Right lobe of liver (tissue), 6 donors: ENCODE results near the gene SUPT4H1. TPM values are rescaled to one million over a fixed set of nuclear protein-coding genes. Genes with fewer than 3 reads are reported as not detected.

Experiments used
- ATAC-seq, 4 donors: fragments of 200-7000 bp; cut with Tn5 transposase; one replicate each; pipeline ENCODE4 v1.9.1; 2020; ENCODE audit warnings: mild to moderate bottlenecking in 4 of 4, moderate library complexity in 4 of 4
- DNase-seq, 3 donors: peaks; one replicate each; pipeline ENCODE4 v3.0.0-alpha.2; 2020
- H3K27ac ChIP-seq, 3 donors: fragments of 200-600 bp; one replicate each; pipeline ENCODE4 v1.8.0; 2022
- H3K27me3 ChIP-seq, 2 donors: fragments of 200-600 bp; one replicate each; pipeline ENCODE4 v1.8.0; 2022
- H3K36me3 ChIP-seq, 4 donors: fragments of 200-600 bp; sonication (generic) in 1 of 4; one replicate each; pipeline versions ENCODE4 v1.5.1 to v1.8.0; 2017 to 2022; ENCODE audit warnings: control low read depth in 1 of 4
- H3K4me1 ChIP-seq, 4 donors: fragments of 200-600 bp; sonication (generic) in 1 of 4; one replicate each; pipeline versions ENCODE4 v1.5.1 to v1.8.0; 2017 to 2022; ENCODE audit warnings: control low read depth in 1 of 4
- H3K4me3 ChIP-seq, 3 donors: fragments of 200-600 bp; one replicate each; pipeline ENCODE4 v1.8.0; 2022
- H3K9me3 ChIP-seq, 4 donors: fragments of 200-600 bp; sonication (generic) in 1 of 4; one replicate each; pipeline versions ENCODE4 v1.5.1 to v1.8.0; 2017 to 2022; ENCODE audit warnings: control low read depth in 1 of 4
- POLR2A ChIP-seq: fragments of 450-650 bp; IDR thresholded peaks from one replicate; pipeline ENCODE4 v1.6.1; 2017; ENCODE audit warnings: antibody characterized with exemption, mild to moderate bottlenecking
- WGBS: methylation state at CpG from one replicate; pipeline ENCODE4 v1.1.6; 2018; ENCODE audit warnings: low coverage, low lambda C conversion rate; ENCODE audit not compliant: insufficient coverage; ENCODE audit errors: missing lambda C conversion rate; 5-methylcytosine and 5-hydroxymethylcytosine counted together
- intact Hi-C, 2 donors: fragments of 100-400 bp; cut with DNase I; formaldehyde crosslinking; loops; one replicate each; pipeline versions ENCODE4 v1.11.2 to v1.14.1; 2022
- long read RNA-seq: library from polyadenylated mRNA; unstranded; transcript quantifications from one replicate; pipeline ENCODE4 v2.0.0, GENCODE V29; 2019
- total RNA-seq, 6 experiments: library from RNA; depleted of rRNA in 2 of 6; stranded (reverse); fragments of >200 nt in 2 of 6; fragmentation: NEBNext Ultra II Directional in 3 of 6; extraction: Animal tissue kit (Norgen Biotek cat#: 25700) in 3 of 6; gene quantifications; one replicate each; pipeline versions ENCODE4 v1.1.0 to v1.2.4, GENCODE V29; 2016 to 2023
- TF ChIP-seq, protein P1 (sequence below), 4 donors: fragments of 200-600 bp in 3 of 4; fragments of 450-650 bp in 1 of 4; IDR thresholded peaks; one replicate each; pipeline versions ENCODE4 v1.5.1 to v1.8.0; 2016 to 2022; ENCODE audit warnings: antibody characterized with exemption in 4 of 4, mild to moderate bottlenecking in 2 of 4
- donor health status: DM: no; HTN: yes; CAD: no.
- donor health status: DM: no; HTN: no; CAD: no.
- donor health status: DM: no; HTN: no; CAD: no.
- donor health status: DM: no; HTN: yes; CAD: no.
- donor health status: DM: no; HTN: yes; CAD: no.

Gene SUPT4H1
- 10 to 100 TPM; 24.8 to 50.9 (median 37.0) TPM for total RNA-seq
- long read RNA-seq, partial matches to known transcripts = 0 of 2 reads
- long read RNA-seq, other reads (novel, unspliced or antisense) = 0 of 2 reads

DNA sequence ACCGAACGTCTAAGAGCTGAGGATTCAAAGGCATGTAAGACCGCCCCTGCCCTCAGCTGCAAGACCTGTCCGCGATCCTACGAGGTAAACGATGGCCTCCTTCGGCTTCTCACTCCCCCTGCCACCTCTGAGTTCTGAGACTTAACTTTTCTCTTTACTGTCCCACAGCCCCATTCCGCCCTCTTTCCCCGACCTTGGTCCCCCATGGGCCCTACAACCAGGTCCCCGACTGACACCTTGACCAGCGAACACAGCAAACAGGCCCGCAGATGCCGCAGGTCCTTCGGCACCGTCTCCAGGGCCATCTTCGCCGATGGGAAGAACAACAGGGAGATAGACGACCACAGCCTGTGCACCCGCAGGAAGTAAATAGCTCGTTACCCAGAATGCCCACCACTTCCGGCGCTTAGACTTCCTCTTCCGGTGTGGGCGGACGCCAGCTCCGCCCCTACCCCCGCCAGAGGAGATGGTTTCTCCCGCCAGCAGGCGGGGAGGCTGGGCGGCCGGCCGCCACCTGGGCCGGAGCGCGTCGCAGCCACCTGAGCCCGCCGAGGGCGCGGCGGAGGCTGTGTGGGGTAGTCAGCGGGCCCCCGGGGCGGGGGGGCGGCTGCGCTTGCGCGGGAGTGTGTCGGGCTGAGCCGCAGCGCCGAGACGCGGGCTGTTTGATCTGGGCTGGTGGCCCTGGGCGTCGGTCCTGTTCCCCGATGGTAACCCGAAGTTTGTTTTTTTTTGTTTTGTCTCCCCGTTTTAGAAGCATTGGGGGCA lies at the start of gene SUPT4H1:
SUPT4H1 (minus strand) TSS at position 371 of the 765 bp plus-strand sequence; CDS start at position 305, 66 bp downstream.
- Histone ChIP-seq H3K36me3 (peaks cover 0 to 39% (median 25%) of the 10 kb centered on the region in 4 donors), H3K27ac (peak within 1 kb of the TSS; percentile 83 to 95 (median 95)), H3K4me1 (peaks cover 0 to 8% (median 2%) of the 10 kb centered on the region in 4 donors), H3K4me3 (peak within 1 kb of the TSS; percentile 83 to 97 (median 88)), H3K27me3 (no peaks in the 10 kb centered on the region), H3K9me3 (no peaks in the 10 kb centered on the region)
- DNase-seq (peak; percentile 90 to 93 (median 93)), ATAC-seq (peak; percentile 95 to 97 (median 96))
- TF ChIP-seq POLR2A = peak; percentile 91
- TF ChIP-seq, protein P1, sequence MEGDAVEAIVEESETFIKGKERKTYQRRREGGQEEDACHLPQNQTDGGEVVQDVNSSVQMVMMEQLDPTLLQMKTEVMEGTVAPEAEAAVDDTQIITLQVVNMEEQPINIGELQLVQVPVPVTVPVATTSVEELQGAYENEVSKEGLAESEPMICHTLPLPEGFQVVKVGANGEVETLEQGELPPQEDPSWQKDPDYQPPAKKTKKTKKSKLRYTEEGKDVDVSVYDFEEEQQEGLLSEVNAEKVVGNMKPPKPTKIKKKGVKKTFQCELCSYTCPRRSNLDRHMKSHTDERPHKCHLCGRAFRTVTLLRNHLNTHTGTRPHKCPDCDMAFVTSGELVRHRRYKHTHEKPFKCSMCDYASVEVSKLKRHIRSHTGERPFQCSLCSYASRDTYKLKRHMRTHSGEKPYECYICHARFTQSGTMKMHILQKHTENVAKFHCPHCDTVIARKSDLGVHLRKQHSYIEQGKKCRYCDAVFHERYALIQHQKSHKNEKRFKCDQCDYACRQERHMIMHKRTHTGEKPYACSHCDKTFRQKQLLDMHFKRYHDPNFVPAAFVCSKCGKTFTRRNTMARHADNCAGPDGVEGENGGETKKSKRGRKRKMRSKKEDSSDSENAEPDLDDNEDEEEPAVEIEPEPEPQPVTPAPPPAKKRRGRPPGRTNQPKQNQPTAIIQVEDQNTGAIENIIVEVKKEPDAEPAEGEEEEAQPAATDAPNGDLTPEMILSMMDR (IDR thresholded peaks at IDR 0.05) = peak in 2 of 4 donors; percentile 5 to 24
- intact Hi-C loops = loop anchor here in 1 of 2 donors (10.0 kb wide), 1 partner anchor 73 kb away; no protein-coding TSS in a partner anchor
- WGBS = under 1% methylated on average over 20 of the region's 60 CpGs

DNA sequence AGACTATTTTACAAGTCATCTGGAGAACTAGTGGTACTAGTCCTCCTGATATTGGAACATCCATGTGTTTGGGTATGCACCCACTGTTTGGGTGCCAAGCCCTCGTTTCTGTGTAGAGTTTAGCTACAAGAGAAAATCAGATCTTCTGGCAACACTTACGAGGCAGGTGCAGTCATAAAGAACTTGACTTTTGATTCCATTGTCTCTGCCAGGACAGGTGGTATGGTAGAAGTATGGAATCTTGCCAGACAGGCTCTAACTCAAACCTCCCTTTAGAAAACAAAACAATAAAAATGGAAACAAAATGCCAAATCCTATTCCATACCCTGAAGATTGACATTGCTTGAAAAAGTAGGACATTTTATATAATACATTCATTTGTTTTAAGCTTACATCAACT lies 49.3 kb upstream of the SUPT4H1 start:
- DNase-seq (no peak), ATAC-seq (no peak)
- no peak overlapping the region for H3K4me3 ChIP-seq
- H3K4me1 ChIP-seq = peaks cover 0 to 8% (median 0%) of the 10 kb centered on the region in 4 donors
- no peak overlapping the region for H3K27ac ChIP-seq
- TF ChIP-seq, protein P1 (IDR thresholded peaks at IDR 0.05) = no peak
- TF ChIP-seq POLR2A = no peak
- no peaks in the 10 kb centered on the region for H3K9me3 ChIP-seq
- H3K27me3 ChIP-seq = no peaks in the 10 kb centered on the region
- intact Hi-C loops = no loop called here
- WGBS = 58% methylated on average over 2 of the region's 2 CpGs
- no peaks in the 10 kb centered on the region for H3K36me3 ChIP-seq

DNA sequence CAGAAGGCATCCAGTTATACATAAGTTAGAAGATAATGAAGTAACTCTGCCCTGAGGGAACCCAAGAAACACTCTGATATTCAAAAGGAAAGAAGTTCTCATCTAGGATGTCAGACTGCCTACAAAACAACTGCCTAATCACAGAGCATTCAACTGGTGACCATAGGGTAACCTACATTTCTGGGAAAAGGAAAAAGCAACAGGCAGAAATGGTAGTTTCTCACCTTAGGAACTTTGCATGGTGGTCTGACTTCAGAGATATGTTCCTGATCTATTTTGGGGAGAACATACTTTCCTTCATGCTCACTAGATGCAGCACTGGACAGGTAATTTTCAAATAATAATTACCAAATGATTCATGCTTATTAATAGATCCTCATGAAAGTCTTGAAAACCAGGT lies 48.8 kb upstream of the SUPT4H1 start:
- TF ChIP-seq POLR2A = no peak
- TF ChIP-seq, protein P1 (IDR thresholded peaks at IDR 0.05) = no peak
- no peaks in the 10 kb centered on the region for H3K27me3 ChIP-seq
- H3K27ac ChIP-seq = no peak overlapping the region
- H3K9me3 ChIP-seq = no peaks in the 10 kb centered on the region
- intact Hi-C loops = no loop called here
- H3K4me3 ChIP-seq = no peak overlapping the region
- no peaks in the 10 kb centered on the region for H3K36me3 ChIP-seq
- no peak for DNase-seq
- ATAC-seq = no peak
- H3K4me1 ChIP-seq = peaks cover 0 to 8% (median 0%) of the 10 kb centered on the region in 4 donors

DNA sequence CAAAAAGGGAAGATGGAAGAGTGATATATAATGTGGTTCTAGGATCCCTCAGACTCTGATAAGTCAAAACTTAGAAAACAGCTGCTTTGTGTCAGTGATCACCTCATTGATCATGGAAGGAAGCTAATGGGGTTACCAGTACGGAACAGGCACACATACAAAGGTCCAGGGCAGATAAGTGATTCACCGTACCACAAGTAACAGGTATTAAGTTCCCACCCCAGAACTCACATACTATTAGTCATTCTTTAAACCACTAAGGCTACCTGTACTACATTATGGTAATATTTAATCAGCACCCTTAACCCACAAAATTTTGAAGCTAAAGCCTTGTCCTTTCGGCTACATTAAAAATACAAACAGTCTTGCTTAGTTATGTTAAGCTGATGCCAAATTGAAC lies 48.0 kb upstream of the SUPT4H1 start:
- 92% methylated on average over 2 of the region's 3 CpGs for WGBS
- DNase-seq (no peak), ATAC-seq (no peak)
- Histone ChIP-seq H3K9me3 (no peaks in the 10 kb centered on the region), H3K36me3 (no peaks in the 10 kb centered on the region), H3K27me3 (no peaks in the 10 kb centered on the region), H3K27ac (no peak overlapping the region), H3K4me1 (peaks cover 0 to 8% (median 0%) of the 10 kb centered on the region in 4 donors), H3K4me3 (no peak overlapping the region)
- intact Hi-C loops = no loop called here
- TF ChIP-seq, protein P1 (IDR thresholded peaks at IDR 0.05) = no peak
- no peak for TF ChIP-seq POLR2A
